Lower leg skin (tissue), 3 donors: ENCODE measurements around the gene CPD.

Source experiments
- POLR2A ChIP-seq, 2 donors: fragments of 450-650 bp; IDR thresholded peaks; one replicate each; pipeline ENCODE4 v1.6.1; 2016 to 2017; ENCODE audit warnings: antibody characterized with exemption in 2 of 2, mild to moderate bottlenecking in 1 of 2, moderate library complexity in 1 of 2
- TF ChIP-seq, protein P1 (sequence below), 3 donors: fragments of 450-650 bp; IDR thresholded peaks; one replicate each; pipeline ENCODE4 v1.5.1; 2016; ENCODE audit warnings: antibody characterized with exemption in 3 of 3, mild to moderate bottlenecking in 3 of 3, moderate library complexity in 2 of 3

DNA sequence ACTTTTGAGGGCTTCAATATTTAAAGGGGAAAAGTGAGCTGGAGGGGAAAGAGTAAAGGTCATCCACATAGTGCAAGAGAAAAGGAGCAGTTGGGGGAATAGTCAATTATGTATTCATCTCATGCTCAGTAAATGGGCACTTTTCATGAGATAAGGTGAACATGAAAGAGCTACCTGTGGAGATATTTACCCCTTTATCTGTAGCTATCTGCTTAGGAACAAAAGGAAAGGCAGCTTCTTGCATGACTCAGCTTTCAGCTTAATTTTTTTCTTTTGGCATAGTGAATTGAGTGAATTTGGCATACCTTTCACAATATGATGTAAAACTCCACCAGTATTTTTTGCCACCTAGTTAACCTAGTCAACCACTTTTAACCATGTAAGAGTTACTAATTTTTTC lies 26.4 kb downstream of the CPD start:
- TF ChIP-seq, protein P1, sequence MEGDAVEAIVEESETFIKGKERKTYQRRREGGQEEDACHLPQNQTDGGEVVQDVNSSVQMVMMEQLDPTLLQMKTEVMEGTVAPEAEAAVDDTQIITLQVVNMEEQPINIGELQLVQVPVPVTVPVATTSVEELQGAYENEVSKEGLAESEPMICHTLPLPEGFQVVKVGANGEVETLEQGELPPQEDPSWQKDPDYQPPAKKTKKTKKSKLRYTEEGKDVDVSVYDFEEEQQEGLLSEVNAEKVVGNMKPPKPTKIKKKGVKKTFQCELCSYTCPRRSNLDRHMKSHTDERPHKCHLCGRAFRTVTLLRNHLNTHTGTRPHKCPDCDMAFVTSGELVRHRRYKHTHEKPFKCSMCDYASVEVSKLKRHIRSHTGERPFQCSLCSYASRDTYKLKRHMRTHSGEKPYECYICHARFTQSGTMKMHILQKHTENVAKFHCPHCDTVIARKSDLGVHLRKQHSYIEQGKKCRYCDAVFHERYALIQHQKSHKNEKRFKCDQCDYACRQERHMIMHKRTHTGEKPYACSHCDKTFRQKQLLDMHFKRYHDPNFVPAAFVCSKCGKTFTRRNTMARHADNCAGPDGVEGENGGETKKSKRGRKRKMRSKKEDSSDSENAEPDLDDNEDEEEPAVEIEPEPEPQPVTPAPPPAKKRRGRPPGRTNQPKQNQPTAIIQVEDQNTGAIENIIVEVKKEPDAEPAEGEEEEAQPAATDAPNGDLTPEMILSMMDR (IDR thresholded peaks at IDR 0.05) = no peak
- no peak for TF ChIP-seq POLR2A (IDR thresholded peaks at IDR 0.05)
